Measurements from ENCODE around the gene FOXP3.

DNA sequence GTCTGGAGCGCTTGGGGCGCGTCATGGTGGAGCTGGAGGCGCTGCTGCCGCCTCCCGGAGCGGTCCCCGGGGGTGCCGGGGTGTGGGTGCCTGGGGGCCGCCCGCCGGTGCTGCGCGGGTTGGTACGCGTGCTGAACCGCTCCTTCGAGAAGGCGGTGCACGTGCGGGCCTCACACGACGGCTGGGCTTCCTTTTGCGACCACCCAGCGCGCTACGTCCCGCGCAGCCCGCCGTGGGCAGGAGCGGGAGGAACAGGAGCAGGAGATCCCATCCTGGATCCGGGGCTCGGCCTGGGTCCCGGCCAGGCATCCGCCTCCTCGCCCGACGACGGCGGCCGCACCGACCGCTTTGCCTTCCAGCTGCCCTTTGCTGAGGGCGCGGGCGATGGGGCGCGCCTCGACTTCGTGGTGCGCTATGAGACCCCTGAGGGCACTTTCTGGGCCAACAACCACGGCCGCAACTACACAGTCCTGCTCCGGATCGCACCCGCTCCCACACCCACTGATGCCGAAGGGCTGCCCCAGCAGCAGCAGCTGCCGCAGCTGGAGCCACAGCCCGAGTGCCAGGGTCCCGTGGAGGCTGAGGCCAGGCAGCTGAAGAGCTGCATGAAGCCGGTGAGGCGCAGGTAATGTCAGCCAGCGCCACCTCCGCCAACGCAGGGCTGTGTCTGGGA, 5.9 kb upstream of the FOXP3 start:
- TF ChIP-seq, protein P1, sequence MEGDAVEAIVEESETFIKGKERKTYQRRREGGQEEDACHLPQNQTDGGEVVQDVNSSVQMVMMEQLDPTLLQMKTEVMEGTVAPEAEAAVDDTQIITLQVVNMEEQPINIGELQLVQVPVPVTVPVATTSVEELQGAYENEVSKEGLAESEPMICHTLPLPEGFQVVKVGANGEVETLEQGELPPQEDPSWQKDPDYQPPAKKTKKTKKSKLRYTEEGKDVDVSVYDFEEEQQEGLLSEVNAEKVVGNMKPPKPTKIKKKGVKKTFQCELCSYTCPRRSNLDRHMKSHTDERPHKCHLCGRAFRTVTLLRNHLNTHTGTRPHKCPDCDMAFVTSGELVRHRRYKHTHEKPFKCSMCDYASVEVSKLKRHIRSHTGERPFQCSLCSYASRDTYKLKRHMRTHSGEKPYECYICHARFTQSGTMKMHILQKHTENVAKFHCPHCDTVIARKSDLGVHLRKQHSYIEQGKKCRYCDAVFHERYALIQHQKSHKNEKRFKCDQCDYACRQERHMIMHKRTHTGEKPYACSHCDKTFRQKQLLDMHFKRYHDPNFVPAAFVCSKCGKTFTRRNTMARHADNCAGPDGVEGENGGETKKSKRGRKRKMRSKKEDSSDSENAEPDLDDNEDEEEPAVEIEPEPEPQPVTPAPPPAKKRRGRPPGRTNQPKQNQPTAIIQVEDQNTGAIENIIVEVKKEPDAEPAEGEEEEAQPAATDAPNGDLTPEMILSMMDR (IDR thresholded peaks at IDR 0.05; ENCODE audit: low read length): no peak
- TF ChIP-seq EZH2 (optimal IDR thresholded peaks at IDR 0.05; ENCODE audit: low read depth, low read length): no peak
- TF ChIP-seq EZH2phosphoT487 (IDR thresholded peaks at IDR 0.05; ENCODE audit: low read length): no peak

Data from MM.1S (cell line).